ENCODE results near the gene STK31.

The STK31 gene

GRCh38 chr7:23710000-23710399 lies at the start of gene STK31:
Gene STK31 (plus strand): TSS chr7:23710219. CDS start chr7:23710286, 67 bp downstream.
- TF ChIP-seq, protein P1, sequence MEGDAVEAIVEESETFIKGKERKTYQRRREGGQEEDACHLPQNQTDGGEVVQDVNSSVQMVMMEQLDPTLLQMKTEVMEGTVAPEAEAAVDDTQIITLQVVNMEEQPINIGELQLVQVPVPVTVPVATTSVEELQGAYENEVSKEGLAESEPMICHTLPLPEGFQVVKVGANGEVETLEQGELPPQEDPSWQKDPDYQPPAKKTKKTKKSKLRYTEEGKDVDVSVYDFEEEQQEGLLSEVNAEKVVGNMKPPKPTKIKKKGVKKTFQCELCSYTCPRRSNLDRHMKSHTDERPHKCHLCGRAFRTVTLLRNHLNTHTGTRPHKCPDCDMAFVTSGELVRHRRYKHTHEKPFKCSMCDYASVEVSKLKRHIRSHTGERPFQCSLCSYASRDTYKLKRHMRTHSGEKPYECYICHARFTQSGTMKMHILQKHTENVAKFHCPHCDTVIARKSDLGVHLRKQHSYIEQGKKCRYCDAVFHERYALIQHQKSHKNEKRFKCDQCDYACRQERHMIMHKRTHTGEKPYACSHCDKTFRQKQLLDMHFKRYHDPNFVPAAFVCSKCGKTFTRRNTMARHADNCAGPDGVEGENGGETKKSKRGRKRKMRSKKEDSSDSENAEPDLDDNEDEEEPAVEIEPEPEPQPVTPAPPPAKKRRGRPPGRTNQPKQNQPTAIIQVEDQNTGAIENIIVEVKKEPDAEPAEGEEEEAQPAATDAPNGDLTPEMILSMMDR (conservative IDR thresholded peaks at IDR 0.05): no peak
- TF ChIP-seq ZFX (IDR thresholded peaks at IDR 0.05): no peak
- no peak within 1 kb of the TSS for H3K27ac ChIP-seq

DNA sequence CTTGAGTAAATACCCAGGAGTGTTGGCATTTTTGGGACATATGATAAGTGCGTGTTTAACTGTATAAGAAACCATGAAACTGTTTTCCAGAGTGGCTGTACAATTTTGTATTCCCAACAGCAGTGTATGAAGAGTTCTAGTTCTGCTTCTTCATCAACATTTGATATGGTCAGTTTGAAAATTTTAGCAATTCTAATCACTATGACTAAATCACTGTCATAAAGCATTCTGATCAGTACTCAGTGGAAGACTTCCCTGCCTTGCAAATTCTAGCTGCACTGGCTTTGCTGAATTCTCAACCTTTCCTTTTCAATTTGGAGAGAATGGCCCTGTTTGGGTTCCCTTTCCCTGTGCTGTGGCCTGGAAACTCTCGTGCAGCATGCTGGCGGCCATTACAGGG lies 48.6 kb upstream of the STK31 start:
- TF ChIP-seq, protein P1 (conservative IDR thresholded peaks at IDR 0.05): no peak
- no peak for TF ChIP-seq ZFX (IDR thresholded peaks at IDR 0.05)
- H3K27ac ChIP-seq: no peak overlapping the region

- H3K27ac ChIP-seq: no peak overlapping the region
- TF ChIP-seq, protein P1 (conservative IDR thresholded peaks at IDR 0.05): no peak
- TF ChIP-seq ZFX (IDR thresholded peaks at IDR 0.05): no peak
Observed at GRCh38 chr7:23662124-23662983, 47.7 kb upstream of the STK31 start.

DNA sequence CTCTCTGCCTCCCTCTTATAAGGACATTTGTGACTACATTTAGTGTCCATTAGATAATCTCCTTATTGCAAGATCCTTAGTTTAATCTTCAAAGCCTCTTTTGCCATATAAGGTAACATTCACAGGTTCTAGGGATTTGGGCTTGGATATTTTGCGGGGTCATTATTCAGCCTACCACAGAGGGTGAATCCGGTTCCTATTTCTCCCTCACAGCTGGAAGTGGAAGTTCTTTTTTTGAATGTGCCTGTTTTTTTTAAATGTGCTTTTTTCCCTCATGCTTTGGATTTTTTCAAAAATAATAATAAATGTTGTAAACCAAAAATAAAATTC lies 47.1 kb upstream of the STK31 start:
- TF ChIP-seq, protein P1 (conservative IDR thresholded peaks at IDR 0.05): no peak
- no peak for TF ChIP-seq ZFX (IDR thresholded peaks at IDR 0.05)
- H3K27ac ChIP-seq: no peak overlapping the region

GRCh38 chr7:23664122-23664521 lies 45.9 kb upstream of the STK31 start:
- TF ChIP-seq ZFX (IDR thresholded peaks at IDR 0.05): no peak
- TF ChIP-seq, protein P1 (conservative IDR thresholded peaks at IDR 0.05): no peak
- no peak overlapping the region for H3K27ac ChIP-seq

GRCh38 chr7:23672033-23672432 lies 38.0 kb upstream of the STK31 start:
- TF ChIP-seq, protein P1 (conservative IDR thresholded peaks at IDR 0.05): no peak
- no peak for TF ChIP-seq ZFX (IDR thresholded peaks at IDR 0.05)
- no peak overlapping the region for H3K27ac ChIP-seq

DNA sequence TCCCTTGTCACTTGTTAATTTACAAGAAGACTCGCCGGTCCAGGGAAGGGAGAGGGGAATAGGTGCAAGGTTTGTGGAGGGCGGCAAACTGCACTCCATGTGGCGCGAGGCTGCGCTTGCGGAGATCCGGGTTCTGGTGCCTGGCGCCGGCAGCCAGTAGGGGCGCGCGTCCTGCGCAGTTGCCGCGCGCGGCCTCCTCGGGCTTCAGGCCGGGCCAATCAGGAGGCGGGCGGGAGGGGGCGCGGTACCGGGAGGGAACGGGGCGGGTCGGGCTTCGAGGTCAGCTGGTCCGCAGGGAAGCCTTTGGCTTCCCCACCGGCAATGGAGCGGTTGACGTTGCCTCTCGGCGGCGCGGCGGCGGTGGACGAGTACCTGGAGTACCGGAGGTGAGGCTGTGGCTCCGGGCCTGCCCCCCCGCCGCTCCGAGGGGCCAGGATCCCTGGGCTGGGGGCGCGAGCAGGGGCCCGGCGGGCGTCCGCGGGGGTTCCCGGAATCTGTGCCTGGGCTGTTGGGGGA lies 30.1 kb upstream of the STK31 start, which contains the start of gene FAM221A:
Gene FAM221A (plus strand): TSS at position 302 of the 516 bp plus-strand sequence. CDS start 20 bp downstream, at position 322.
- TF ChIP-seq, protein P1 (conservative IDR thresholded peaks at IDR 0.05): peak; percentile 73
- TF ChIP-seq ZFX (IDR thresholded peaks at IDR 0.05): no peak
- peak within 1 kb of the TSS; percentile 68 for H3K27ac ChIP-seq

All from C4-2B (cell line).